GM10266 (cell line): ENCODE results near the gene MYBPH.

Source experiments
- DNase-seq: peaks from one replicate; pipeline ENCODE4 v3.0.0; 2012; ENCODE audit errors: extremely low spot score
- TF ChIP-seq, protein P1 (sequence below): IDR thresholded peaks from 2 replicates; pipeline ENCODE4 v1.5.1; 2012; ENCODE audit warnings: mild to moderate bottlenecking, low read depth; ENCODE audit not compliant: control insufficient read depth, insufficient read depth; ENCODE audit errors: missing control alignments

The MYBPH gene

DNA sequence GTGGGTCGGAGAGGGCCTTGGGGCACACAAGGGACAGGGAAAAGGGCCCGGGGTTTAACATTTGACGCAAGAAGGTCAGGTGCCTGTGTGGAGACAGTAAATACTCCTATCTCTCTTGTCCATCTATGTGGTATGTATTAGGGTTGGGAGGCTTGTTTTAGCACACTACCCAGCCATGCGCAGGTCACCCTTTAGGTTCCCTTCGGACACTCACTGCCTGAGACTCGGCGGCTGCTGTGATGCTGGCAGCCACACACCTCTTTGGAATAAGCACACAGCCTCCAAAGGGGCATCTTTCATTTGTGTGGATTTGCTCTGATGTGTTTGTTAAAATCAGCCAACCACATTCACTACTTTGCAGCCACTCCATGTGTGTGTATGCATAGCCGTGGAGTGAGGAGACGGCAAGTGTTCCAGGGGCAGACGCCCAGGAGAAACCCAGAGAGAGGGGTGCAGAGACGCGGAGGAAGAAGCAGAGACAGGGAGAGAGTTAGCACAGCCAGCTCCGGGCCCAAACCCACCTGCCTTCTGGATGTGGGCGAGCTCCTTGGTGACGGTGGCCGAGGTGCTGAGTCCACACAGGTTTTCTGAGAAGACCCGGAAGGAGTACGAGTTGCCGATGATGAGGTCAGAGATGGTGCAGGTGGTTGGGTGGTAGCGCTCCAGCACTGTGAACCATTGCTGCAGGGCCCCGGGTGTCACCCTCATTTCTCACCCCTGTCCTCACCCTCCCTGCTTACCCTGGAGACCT, 5.7 kb downstream of the MYBPH start:
- TF ChIP-seq, protein P1, sequence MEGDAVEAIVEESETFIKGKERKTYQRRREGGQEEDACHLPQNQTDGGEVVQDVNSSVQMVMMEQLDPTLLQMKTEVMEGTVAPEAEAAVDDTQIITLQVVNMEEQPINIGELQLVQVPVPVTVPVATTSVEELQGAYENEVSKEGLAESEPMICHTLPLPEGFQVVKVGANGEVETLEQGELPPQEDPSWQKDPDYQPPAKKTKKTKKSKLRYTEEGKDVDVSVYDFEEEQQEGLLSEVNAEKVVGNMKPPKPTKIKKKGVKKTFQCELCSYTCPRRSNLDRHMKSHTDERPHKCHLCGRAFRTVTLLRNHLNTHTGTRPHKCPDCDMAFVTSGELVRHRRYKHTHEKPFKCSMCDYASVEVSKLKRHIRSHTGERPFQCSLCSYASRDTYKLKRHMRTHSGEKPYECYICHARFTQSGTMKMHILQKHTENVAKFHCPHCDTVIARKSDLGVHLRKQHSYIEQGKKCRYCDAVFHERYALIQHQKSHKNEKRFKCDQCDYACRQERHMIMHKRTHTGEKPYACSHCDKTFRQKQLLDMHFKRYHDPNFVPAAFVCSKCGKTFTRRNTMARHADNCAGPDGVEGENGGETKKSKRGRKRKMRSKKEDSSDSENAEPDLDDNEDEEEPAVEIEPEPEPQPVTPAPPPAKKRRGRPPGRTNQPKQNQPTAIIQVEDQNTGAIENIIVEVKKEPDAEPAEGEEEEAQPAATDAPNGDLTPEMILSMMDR, result no peak
- no peak for DNase-seq

DNA sequence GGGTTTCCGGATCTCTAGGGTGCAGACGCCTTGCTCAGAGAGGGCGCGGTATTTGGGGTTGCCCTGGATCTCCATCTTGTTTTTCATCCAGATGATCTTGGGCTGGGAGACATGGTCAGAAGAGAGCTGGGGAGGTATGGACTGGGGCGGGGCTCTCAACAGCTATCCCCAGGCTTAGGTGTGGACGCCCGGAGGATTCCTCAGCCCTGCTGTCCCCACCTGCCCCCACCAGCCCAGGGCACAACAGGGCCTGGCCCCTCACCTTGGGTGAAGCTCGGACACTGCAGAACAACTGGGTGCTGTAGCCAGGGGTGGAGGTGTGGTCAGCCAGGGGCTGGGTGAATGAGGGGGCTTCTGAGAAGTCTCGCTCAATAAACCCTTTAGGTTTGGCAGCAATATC, 6.6 kb downstream of the MYBPH start:
- no peak for DNase-seq

DNA sequence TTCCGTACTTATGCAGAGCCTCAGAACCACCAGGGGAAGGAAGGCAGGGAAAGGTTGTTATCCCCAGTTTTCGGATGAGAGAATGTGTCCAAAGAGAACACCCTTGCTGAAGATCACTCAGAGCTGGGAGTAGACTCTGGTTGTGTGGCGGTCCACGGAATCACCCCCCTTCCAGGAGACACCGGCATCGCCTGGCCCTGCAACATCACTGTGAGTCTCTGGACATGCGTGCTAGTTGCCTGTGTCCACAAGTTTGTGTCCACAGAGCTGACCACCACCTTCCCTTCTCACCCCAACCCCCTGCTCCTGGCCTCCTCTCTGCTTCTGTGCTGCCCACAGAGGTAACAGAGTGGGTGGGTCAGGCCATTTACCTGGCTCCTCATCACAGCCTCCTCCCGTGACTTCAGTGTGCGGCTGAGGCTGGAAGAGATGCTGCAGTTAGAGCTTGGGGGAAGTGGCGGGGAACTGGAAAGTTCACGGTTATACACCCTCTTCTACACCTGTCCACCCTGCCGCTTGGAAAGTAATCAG, 7.3 kb downstream of the MYBPH start:
- TF ChIP-seq, protein P1, result no peak
- no peak for DNase-seq

More for the DNA sequence above, 6.6 kb downstream of the MYBPH start:
- TF ChIP-seq, protein P1, result no peak

DNA sequence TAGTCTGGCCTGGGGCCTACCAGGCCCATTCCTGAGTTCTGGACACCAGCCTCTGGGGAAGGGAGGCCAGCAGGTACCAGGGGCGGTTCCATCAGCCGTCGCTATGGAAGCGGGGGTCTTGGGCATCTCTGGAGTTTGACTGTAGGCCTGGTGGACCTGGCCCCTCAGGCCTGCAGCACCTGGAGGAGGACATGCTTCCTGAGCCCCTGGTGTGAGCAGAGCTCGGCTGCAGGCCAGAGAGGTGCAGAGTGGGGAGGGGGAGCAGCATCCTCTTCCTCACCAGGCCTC, 7.8 kb downstream of the MYBPH start:
- TF ChIP-seq, protein P1, result no peak
- DNase-seq, result no peak

DNA sequence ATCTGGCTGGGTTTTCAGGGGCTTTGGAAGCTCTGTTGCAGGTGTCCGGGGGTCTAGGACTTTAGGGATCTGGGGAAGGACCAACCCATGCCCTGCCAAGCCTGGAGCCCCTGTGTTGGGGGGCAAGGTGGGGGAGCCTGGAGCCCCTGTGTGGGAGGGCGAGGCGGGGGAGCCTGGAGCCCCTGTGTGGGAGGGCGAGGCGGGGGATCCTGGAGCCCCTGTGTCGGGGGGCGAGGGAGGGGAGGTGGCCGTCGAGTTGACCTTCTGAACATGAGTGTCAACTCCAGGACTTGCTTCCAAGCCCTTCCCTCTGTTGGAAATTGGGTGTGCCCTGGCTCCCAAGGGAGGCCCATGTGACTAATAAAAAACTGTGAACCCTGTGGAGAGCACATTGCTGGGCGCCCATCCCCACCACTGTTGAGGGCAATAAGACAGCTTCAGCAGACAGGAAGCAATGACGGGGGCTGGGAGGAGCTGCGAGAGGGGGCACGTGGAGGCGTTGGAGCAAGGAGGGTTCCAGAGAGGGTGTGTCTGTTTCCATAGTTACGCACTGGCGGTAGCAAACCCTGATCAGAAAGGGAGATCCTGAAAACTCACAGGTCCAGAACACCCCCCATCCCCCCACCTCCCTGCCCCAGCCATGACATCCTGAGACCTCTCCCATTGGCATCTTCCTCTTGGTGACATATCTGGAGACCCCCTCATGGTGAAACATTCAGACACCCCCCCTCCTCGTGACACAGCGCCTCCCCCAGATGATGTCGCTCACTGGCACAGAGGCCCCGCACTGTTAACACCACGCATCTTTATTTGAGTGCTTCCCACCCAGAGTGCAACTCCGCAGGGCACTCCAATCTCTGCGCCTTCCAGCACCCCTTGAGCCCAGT, 8.4 kb downstream of the MYBPH start:
- DNase-seq, result no peak
- TF ChIP-seq, protein P1, result no peak

DNA sequence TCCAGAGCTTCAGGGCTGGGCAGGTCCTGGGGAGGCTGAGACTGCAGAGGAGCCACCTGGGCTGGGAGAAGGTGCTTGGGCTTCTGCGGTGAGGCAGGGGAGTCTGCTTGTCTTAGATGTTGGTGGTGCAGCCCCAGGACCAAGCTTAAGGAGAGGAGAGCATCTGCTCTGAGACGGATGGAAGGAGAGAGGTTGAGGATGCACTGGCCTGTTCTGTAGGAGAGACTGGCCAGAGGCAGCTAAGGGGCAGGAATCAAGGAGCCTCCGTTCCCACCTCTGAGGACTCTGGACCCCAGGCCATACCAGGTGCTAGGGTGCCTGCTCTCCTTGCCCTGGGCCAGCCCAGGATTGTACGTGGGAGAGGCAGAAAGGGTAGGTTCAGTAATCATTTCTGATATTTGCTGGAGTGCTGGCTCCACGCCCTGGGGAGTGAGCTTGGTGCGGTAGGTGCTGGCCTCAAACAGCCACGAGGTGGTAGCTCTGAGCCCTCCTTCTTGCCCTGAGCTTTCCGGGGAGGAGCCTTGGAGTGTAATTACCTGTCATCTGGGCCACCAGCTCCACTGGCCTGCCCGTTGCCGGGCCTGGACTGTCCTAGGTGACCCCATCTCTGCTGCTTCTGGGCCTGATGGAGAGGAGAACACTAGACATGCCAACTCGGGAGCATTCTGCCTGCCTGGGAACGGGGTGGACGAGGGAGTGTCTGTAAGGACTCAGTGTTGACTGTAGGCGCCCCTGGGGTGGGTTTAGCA, 9.3 kb downstream of the MYBPH start:
- TF ChIP-seq, protein P1, result peak; percentile 33
- peak; percentile 27 for DNase-seq
